ENCODE results near the gene KRTAP19-4. TPM values are rescaled to one million over a fixed set of nuclear protein-coding genes. Genes with fewer than 3 reads are reported as not detected.

Gene KRTAP19-4
- total RNA-seq, 1 donor from 2014 or later = not detected

GRCh38 chr21:30448514-30448913, 48.5 kb downstream of the KRTAP19-4 start:
- DNase-seq = no peak
- H3K4me1 Mint-ChIP-seq (ENCODE audit: low read depth, unreplicated experiment) = peaks cover 2% of the 10 kb centered on the region

GRCh38 chr21:30447056-30447455, 49.9 kb downstream of the KRTAP19-4 start:
- DNase-seq = no peak
- peaks cover 2% of the 10 kb centered on the region for H3K27me3 Mint-ChIP-seq (ENCODE audit: unreplicated experiment)
- H3K4me1 Mint-ChIP-seq (ENCODE audit: low read depth, unreplicated experiment) = peaks cover 2% of the 10 kb centered on the region
- H3K27ac Mint-ChIP-seq (ENCODE audit: unreplicated experiment) = no peak overlapping the region
- H3K36me3 Mint-ChIP-seq (ENCODE audit: unreplicated experiment) = no peaks in the 10 kb centered on the region
- H3K4me3 Mint-ChIP-seq (ENCODE audit: unreplicated experiment) = no peak overlapping the region
- H3K9me3 Mint-ChIP-seq (ENCODE audit: unreplicated experiment) = no peaks in the 10 kb centered on the region
- no peak for TF ChIP-seq CTCF (IDR thresholded peaks at IDR 0.05; ENCODE audit: partially characterized antibody, unreplicated experiment)

More at GRCh38 chr21:30448514-30448913, 48.5 kb downstream of the KRTAP19-4 start:
- TF ChIP-seq CTCF (IDR thresholded peaks at IDR 0.05; ENCODE audit: partially characterized antibody, unreplicated experiment) = no peak
- H3K9me3 Mint-ChIP-seq (ENCODE audit: unreplicated experiment) = no peaks in the 10 kb centered on the region
- H3K27ac Mint-ChIP-seq (ENCODE audit: unreplicated experiment) = no peak overlapping the region
- H3K27me3 Mint-ChIP-seq (ENCODE audit: unreplicated experiment) = peaks cover 2% of the 10 kb centered on the region
- H3K36me3 Mint-ChIP-seq (ENCODE audit: unreplicated experiment) = no peaks in the 10 kb centered on the region
- no peak overlapping the region for H3K4me3 Mint-ChIP-seq (ENCODE audit: unreplicated experiment)

Other genes with a start within 250 kb of the KRTAP19-4 start
- not detected for gene KRTAP24-1, start 214.2 kb downstream of the KRTAP19-4 start, total RNA-seq (ENCODE audit: unreplicated experiment)
- gene KRTAP25-1, start 207.7 kb downstream of the KRTAP19-4 start, total RNA-seq (ENCODE audit: unreplicated experiment) = not detected
- not detected for gene KRTAP26-1, start 176.8 kb downstream of the KRTAP19-4 start, total RNA-seq (ENCODE audit: unreplicated experiment)
- not detected for gene KRTAP27-1, start 159.5 kb downstream of the KRTAP19-4 start, total RNA-seq (ENCODE audit: unreplicated experiment)
- gene KRTAP23-1, start 148.6 kb downstream of the KRTAP19-4 start, total RNA-seq (ENCODE audit: unreplicated experiment) = not detected
- not detected for gene KRTAP13-2, start 124.9 kb downstream of the KRTAP19-4 start, total RNA-seq (ENCODE audit: unreplicated experiment)
- gene KRTAP13-1, start 101.1 kb downstream of the KRTAP19-4 start, total RNA-seq (ENCODE audit: unreplicated experiment) = not detected
- gene KRTAP13-3, start 71.2 kb downstream of the KRTAP19-4 start, total RNA-seq (ENCODE audit: unreplicated experiment) = not detected
- not detected for gene KRTAP13-4, start 66.9 kb downstream of the KRTAP19-4 start, total RNA-seq (ENCODE audit: unreplicated experiment)
- gene KRTAP15-1, start 56.9 kb downstream of the KRTAP19-4 start, total RNA-seq (ENCODE audit: unreplicated experiment) = not detected
- not detected for gene KRTAP19-1, start 16.8 kb downstream of the KRTAP19-4 start, total RNA-seq (ENCODE audit: unreplicated experiment)
- not detected for gene KRTAP19-2, start 9.7 kb downstream of the KRTAP19-4 start, total RNA-seq (ENCODE audit: unreplicated experiment)
- gene KRTAP19-3, start 5.2 kb downstream of the KRTAP19-4 start, total RNA-seq (ENCODE audit: unreplicated experiment) = not detected
- gene KRTAP19-5, start 5.0 kb upstream of the KRTAP19-4 start, total RNA-seq (ENCODE audit: unreplicated experiment) = not detected
- gene KRTAP19-6, start 44.7 kb upstream of the KRTAP19-4 start, total RNA-seq (ENCODE audit: unreplicated experiment) = not detected
- not detected for gene KRTAP19-7, start 64.1 kb upstream of the KRTAP19-4 start, total RNA-seq (ENCODE audit: unreplicated experiment)
- gene KRTAP22-2, start 93.2 kb upstream of the KRTAP19-4 start, total RNA-seq (ENCODE audit: unreplicated experiment) = not detected
- not detected for gene KRTAP6-3, start 95.3 kb upstream of the KRTAP19-4 start, total RNA-seq (ENCODE audit: unreplicated experiment)
- not detected for gene KRTAP6-2, start 101.7 kb upstream of the KRTAP19-4 start, total RNA-seq (ENCODE audit: unreplicated experiment)
- not detected for gene KRTAP22-1, start 103.9 kb upstream of the KRTAP19-4 start, total RNA-seq (ENCODE audit: unreplicated experiment)
- not detected for gene KRTAP6-1, start 116.8 kb upstream of the KRTAP19-4 start, total RNA-seq (ENCODE audit: unreplicated experiment)
- gene KRTAP20-1, start 119.3 kb upstream of the KRTAP19-4 start, total RNA-seq (ENCODE audit: unreplicated experiment) = not detected
- gene KRTAP20-4, start 123.5 kb upstream of the KRTAP19-4 start, total RNA-seq (ENCODE audit: unreplicated experiment) = not detected
- gene KRTAP20-2, start 138.0 kb upstream of the KRTAP19-4 start, total RNA-seq (ENCODE audit: unreplicated experiment) = not detected
- gene KRTAP20-3, start 145.7 kb upstream of the KRTAP19-4 start, total RNA-seq (ENCODE audit: unreplicated experiment) = not detected
- not detected for gene KRTAP21-3, start 221.6 kb upstream of the KRTAP19-4 start, total RNA-seq (ENCODE audit: unreplicated experiment)